ENCODE data around the gene RASGRP2. TPM values are rescaled to one million over a fixed set of nuclear protein-coding genes. Genes with fewer than 3 reads are reported as not detected.

Gene RASGRP2
- total RNA-seq, 2 experiments from 2014 or later = 668 to 672 TPM

DNA sequence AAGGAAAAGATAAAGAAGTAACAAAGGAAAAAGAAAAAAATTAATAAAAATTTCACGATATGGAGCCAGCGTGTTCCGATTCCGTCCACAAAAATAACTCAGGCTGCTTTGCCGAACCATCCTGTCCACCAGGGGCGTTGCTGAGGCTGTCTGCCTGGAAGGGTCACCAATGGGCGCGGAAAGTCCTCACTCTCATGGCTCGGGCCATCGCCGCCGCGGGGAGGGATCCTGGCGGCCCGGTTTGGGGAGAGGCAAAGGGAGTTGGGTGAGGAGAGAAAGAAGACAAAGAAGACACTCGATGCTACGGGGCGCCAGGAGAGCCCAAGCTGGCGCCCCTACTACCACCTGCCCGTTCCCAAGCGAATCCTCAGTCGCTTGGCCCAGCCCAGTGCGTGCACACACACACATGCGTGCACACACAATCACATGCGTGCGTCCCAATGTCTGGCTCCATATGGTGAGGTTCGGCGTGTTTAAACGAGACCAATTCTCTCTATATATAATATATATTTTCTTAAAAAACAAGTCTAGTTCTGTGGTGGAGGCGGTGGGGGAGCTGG, 21.4 kb upstream of the RASGRP2 start:
- Histone ChIP-seq H3K9me3 (ENCODE audit: control insufficient read depth in 1 of 2, insufficient read depth in 1 of 2, low read length in 2 of 2) (no peaks in the 10 kb centered on the region), H3K4me3 (ENCODE audit: low read length) (no peak overlapping the region), H3K27me3 (ENCODE audit: control insufficient read depth in 1 of 2, insufficient read depth in 2 of 2, low read length in 2 of 2) (no peaks in the 10 kb centered on the region), H3K4me1 (ENCODE audit: insufficient read depth, low read length) (peaks cover 100% of the 10 kb centered on the region), H3K36me3 (ENCODE audit: insufficient read depth, low read length) (peaks cover 89% of the 10 kb centered on the region), H3K27ac (ENCODE audit: low read depth in 1 of 2, low read length in 2 of 2) (peak overlapping the region in 1 of 2 donors; percentile 54)
- POLR2A ChIA-PET = interaction anchor here (2.3 to 15.0 kb wide), 3 partner anchors 10 to 94 kb away, joined by 8 to 634 read pairs (median 363); partner anchors contain the start of genes RASGRP2 and SF1
- DNase-seq = peak in 1 of 14 experiments; percentile 51
- Mint-ChIP-seq H3K4me1 (ENCODE audit: low read depth) (peaks cover 87% of the 10 kb centered on the region), H3K4me3 (peak overlapping the region; percentile 86), H3K27me3 (no peaks in the 10 kb centered on the region), H3K27ac (peak overlapping the region; percentile 85), H3K9me3 (no peaks in the 10 kb centered on the region), H3K36me3 (ENCODE audit: low read depth) (peaks cover 95% of the 10 kb centered on the region)
- TF ChIP-seq, protein P1, sequence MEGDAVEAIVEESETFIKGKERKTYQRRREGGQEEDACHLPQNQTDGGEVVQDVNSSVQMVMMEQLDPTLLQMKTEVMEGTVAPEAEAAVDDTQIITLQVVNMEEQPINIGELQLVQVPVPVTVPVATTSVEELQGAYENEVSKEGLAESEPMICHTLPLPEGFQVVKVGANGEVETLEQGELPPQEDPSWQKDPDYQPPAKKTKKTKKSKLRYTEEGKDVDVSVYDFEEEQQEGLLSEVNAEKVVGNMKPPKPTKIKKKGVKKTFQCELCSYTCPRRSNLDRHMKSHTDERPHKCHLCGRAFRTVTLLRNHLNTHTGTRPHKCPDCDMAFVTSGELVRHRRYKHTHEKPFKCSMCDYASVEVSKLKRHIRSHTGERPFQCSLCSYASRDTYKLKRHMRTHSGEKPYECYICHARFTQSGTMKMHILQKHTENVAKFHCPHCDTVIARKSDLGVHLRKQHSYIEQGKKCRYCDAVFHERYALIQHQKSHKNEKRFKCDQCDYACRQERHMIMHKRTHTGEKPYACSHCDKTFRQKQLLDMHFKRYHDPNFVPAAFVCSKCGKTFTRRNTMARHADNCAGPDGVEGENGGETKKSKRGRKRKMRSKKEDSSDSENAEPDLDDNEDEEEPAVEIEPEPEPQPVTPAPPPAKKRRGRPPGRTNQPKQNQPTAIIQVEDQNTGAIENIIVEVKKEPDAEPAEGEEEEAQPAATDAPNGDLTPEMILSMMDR (IDR thresholded peaks at IDR 0.05) = peak; percentile 22
- intact Hi-C loops (cut with DNase I, micrococcal nuclease) = no loop called here
- ATAC-seq (ENCODE audit: poor library complexity) = no peak
- CTCF ChIA-PET = interaction anchor here (1.7 kb wide), 1 partner anchor 22 kb away, joined by 5 read pairs; the partner anchor contains the start of gene RASGRP2

DNA sequence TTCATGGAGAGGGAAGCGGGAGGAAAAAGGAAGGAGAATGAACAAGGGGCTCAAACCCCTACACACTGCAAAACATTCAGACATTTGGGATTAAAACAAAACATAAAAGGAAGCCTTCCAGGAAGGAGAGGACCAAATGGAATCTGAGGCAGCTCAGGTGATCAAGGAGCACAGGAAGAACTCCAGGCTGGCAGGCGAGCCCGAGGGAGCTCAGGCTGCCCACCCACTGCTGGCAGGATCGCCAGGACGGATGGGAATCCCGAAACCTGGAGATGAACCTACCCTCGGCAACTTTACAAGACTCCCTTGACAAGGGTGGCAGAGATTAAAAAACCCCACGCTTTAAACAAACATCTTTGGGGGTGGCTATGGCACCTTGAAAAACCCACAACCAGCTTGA, 20.8 kb upstream of the RASGRP2 start:
- H3K4me1 ChIP-seq (ENCODE audit: insufficient read depth, low read length) = peaks cover 100% of the 10 kb centered on the region
- Mint-ChIP-seq H3K27ac (peak overlapping the region; percentile 85), H3K9me3 (no peaks in the 10 kb centered on the region), H3K27me3 (no peaks in the 10 kb centered on the region), H3K4me3 (peak overlapping the region; percentile 86), H3K36me3 (ENCODE audit: low read depth) (peaks cover 89% of the 10 kb centered on the region), H3K4me1 (ENCODE audit: low read depth) (peaks cover 90% of the 10 kb centered on the region)
- intact Hi-C loops (cut with DNase I, micrococcal nuclease) = loop anchor here (1.0 kb wide), 2 partner anchors 18 to 21 kb away; no protein-coding TSS in a partner anchor
- no peaks in the 10 kb centered on the region for H3K9me3 ChIP-seq (ENCODE audit: control insufficient read depth in 1 of 2, insufficient read depth in 1 of 2, low read length in 2 of 2)
- H3K27ac ChIP-seq (ENCODE audit: low read depth in 1 of 2, low read length in 2 of 2) = peak overlapping the region in 1 of 2 donors; percentile 54
- H3K4me3 ChIP-seq (ENCODE audit: low read length) = peak overlapping the region; percentile 24
- H3K27me3 ChIP-seq (ENCODE audit: control insufficient read depth in 1 of 2, insufficient read depth in 2 of 2, low read length in 2 of 2) = no peaks in the 10 kb centered on the region
- TF ChIP-seq, protein P1 (IDR thresholded peaks at IDR 0.05) = no peak
- no peak for DNase-seq
- H3K36me3 ChIP-seq (ENCODE audit: insufficient read depth, low read length) = peaks cover 83% of the 10 kb centered on the region
- CTCF ChIA-PET = interaction anchor here (1.7 to 5.9 kb wide), 2 partner anchors 21 to 22 kb away, joined by 5 to 45 read pairs; partner anchors contain the start of gene RASGRP2
- POLR2A ChIA-PET = interaction anchor here (1.3 to 15.0 kb wide), 7 partner anchors 10 to 357 kb away, joined by 3 to 634 read pairs (median 8); partner anchors contain the start of genes EHD1, FAU, MAP4K2 and MRPL49
- ATAC-seq (ENCODE audit: poor library complexity) = no peak

DNA sequence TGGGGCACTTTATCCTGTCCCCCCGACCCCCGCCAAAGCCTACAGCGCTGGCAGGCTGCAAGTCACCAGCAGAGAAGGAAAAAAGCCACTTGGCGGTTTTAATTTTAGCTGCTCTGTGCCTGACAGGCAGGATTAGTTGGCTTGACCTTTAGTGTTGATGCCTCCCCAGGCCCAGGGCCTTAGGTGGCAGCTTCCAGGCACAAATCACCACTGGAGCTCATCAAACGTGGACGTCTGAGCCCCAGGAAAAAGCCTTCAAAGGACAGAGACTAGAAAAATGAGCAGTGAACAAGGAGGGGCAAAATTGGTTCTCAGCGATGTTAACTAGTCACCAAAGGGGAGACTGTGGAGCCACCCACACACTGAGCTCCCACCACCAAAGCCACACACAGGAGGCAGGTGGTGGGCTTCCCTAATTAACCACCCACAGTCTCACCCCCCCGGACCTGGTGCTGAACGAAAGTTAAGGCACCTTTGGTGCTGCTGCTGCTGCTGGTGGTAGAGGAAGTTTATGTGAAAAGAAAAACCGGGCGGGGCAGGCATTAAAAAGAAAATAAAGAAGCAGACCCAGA, 20.2 kb upstream of the RASGRP2 start:
- no peaks in the 10 kb centered on the region for H3K9me3 Mint-ChIP-seq

More for the DNA sequence above, 20.2 kb upstream of the RASGRP2 start:
- ChIA-PET POLR2A (interaction anchor here (0.7 to 15.0 kb wide), 12 partner anchors 11 to 358 kb away, joined by 3 to 634 read pairs (median 4); partner anchors contain the start of genes EHD1, FAU, MAP4K2 and MRPL49), CTCF (interaction anchor here (5.9 kb wide), 1 partner anchor 20 kb away, joined by 45 read pairs; the partner anchor contains the start of gene RASGRP2)
- no peaks in the 10 kb centered on the region for H3K27me3 ChIP-seq (ENCODE audit: control insufficient read depth in 1 of 2, insufficient read depth in 2 of 2, low read length in 2 of 2)
- H3K4me3 ChIP-seq (ENCODE audit: low read length) = peak overlapping the region; percentile 24
- H3K9me3 ChIP-seq (ENCODE audit: control insufficient read depth in 1 of 2, insufficient read depth in 1 of 2, low read length in 2 of 2) = no peaks in the 10 kb centered on the region
- peaks cover 100% of the 10 kb centered on the region for H3K4me1 ChIP-seq (ENCODE audit: insufficient read depth, low read length)
- Mint-ChIP-seq H3K4me1 (ENCODE audit: low read depth) (peaks cover 90% of the 10 kb centered on the region), H3K4me3 (peak overlapping the region; percentile 86), H3K27ac (peak overlapping the region; percentile 85), H3K27me3 (no peaks in the 10 kb centered on the region), H3K36me3 (ENCODE audit: low read depth) (peaks cover 83% of the 10 kb centered on the region)
- peak; percentile 45 for ATAC-seq (ENCODE audit: poor library complexity)
- peak overlapping the region; percentile 46 to 73 for H3K27ac ChIP-seq (ENCODE audit: low read depth in 1 of 2, low read length in 2 of 2)
- TF ChIP-seq, protein P1 (IDR thresholded peaks at IDR 0.05) = no peak
- peaks cover 77% of the 10 kb centered on the region for H3K36me3 ChIP-seq (ENCODE audit: insufficient read depth, low read length)
- DNase-seq = peak in 12 of 14 experiments; percentile 41 to 86 (median 64)
- intact Hi-C loops (cut with DNase I, micrococcal nuclease) = loop anchor here (1.0 kb wide), 2 partner anchors 18 to 21 kb away; no protein-coding TSS in a partner anchor

Measured in CD4-positive, alpha-beta T cell (primary cell).